Measurements from ENCODE around the gene PCNX2.
A peak's percentile ranks its signal among the peaks of the same experiment; 100 is the strongest.

Gene PCNX2

DNA sequence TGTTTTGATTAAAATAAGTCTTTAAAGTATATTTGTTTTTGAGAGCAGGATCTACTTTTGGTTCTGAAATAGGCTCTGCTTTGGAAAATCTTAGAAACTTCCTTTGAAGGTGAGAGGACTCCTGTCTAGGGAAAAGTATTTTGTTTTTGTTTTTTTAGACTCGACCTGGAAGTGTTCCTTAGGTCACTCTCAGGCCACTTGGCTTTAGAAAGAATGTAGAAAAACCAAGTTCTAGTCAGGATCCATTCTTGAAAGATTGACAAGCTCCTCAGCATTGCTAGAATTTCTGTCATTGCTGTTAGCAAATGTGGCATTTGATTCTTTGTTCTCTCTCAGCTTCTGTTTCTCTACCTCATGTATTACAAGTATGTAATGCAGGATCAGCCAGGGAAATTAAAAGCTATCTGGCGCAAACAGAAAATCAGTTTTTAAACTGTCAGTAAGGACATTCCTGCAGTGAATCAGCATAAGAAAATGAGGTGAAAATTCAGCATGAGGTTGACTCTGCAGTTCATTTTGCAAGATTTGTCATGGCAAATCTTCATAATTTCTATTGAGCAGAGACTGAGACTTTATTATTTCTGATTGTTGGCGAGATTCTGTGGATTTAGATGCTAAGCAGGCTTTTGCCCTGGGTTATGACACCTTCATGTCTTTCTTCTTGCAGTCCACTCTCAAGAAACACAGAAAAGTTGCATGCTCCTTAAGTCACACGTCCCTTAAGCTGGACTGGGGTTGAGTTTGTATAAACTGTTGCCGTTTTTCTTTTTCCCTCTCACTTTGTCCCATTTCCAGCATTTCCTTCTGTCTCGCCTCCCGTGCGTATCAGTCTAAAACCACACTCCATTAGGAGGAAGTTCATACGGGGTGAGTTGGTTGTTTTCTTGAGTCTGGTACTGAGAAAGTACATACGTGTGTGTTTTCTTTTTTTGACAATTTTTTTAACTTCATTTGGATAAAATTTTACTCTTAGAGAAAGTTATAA, 332.5 kb downstream of the PCNX2 start:
- no peak for DNase-seq (ENCODE audit: low spot score)

- no peak for DNase-seq (ENCODE audit: low spot score)
Measured at GRCh38 chr1:232958067-232958466, 337.5 kb downstream of the PCNX2 start.

GRCh38 chr1:232956081-232956480, 339.4 kb downstream of the PCNX2 start:
- DNase-seq (ENCODE audit: low spot score) = no peak

GRCh38 chr1:232954594-232955365, 340.7 kb downstream of the PCNX2 start:
- DNase-seq (ENCODE audit: low spot score) = no peak

- peak; percentile 86 for DNase-seq (ENCODE audit: low spot score)
Measured at GRCh38 chr1:232952514-232953499, 342.7 kb downstream of the PCNX2 start.

DNA sequence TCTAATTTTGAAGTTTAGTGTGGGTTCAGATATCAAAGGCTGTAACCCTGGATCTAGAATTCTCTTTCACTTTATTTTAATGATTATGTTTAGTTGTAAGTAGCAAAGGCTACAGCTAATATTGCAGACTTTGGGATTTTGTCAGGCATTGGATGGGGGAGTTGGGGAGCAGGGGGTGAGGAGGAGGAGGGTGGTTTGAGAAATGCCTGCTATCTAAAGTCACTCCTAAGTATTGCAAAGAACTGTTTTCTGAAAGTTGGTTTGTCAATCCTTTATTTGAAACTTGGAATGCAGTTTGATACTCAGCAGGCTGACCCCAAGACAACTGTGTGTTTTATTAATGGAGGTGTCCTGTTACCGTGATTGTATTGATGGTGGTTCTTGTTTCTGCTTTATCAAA, 343.9 kb downstream of the PCNX2 start:
- no peak for DNase-seq (ENCODE audit: low spot score)

- DNase-seq (ENCODE audit: low spot score) = peak; percentile 50
Measured at GRCh38 chr1:232951180-232951579, 344.3 kb downstream of the PCNX2 start.

- DNase-seq (ENCODE audit: low spot score) = peak; percentile 97
Measured at GRCh38 chr1:232950197-232951176, 345.0 kb downstream of the PCNX2 start, which contains the start of gene NTPCR. NTPCR (plus strand) TSS chr1:232950611; CDS start chr1:232950711, 100 bp downstream.

DNA sequence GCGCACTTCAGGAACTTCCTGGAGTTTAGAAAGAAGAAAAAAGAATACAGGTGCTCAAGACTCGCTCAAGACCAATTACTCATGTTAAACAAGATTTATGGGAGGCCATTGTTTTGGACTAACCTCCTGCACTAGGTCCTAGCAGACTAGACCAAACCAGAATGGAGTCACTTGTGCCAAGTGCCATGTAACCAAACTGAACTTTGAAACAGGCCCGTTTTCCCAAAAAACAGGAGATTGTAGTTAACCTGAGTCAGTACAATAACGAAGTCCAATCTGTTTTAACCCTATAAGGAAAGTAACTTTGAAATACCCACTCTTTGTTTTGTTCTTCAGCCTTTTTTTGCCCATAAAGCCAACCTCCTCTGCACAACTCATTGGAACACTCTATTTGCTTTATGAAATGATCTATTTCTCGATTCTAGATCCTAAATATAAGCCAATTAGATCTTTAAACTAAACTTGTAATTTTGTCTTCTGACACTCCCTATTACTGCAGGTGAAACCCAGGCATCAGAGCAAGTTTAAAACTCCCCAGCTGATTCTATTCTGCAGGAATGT, 345.8 kb downstream of the PCNX2 start:
- no peak for DNase-seq (ENCODE audit: low spot score)

DNA sequence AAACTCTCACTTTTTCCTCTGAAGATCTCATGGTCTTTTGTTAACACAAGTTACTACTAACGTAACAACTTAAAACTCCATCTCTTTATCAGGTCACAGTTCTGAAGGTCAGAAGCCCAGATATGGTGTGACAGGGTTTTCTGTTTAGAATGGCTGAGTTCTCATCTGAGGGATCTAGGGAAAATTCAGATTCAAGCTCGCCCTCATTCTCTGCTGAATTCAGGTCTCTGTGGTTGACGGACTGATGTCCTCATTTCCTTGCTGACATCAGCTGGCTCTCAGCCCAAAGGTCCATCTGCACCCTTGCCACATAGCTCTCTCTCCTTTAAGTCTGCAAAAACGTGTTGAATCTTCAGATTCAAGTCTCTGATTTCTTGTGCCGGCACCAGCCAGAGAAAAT, 351.2 kb downstream of the PCNX2 start:
- DNase-seq (ENCODE audit: low spot score) = no peak

GRCh38 chr1:232943679-232944252, 351.8 kb downstream of the PCNX2 start:
- DNase-seq (ENCODE audit: low spot score) = no peak

GRCh38 chr1:232942413-232943294, 352.9 kb downstream of the PCNX2 start:
- DNase-seq (ENCODE audit: low spot score) = no peak

DNA sequence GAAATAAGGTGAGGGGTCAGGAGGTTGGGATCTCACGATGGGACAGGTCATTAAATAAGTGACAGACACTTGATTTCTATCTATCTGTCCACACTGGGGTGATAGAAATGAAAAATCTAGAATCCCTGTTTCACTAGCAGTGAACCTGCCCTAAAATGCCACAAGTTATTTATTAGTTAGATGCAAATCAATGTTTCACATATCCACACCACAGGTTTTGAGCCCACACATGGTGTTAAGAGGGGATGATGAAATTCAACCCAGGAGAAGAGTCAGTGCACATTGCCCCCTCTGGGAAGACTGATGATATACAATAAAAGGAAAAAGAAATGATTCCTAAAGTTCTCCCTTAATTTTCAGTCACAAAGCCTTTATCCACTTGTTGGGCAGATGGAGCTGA, 355.3 kb downstream of the PCNX2 start:
- DNase-seq (ENCODE audit: low spot score) = no peak

DNA sequence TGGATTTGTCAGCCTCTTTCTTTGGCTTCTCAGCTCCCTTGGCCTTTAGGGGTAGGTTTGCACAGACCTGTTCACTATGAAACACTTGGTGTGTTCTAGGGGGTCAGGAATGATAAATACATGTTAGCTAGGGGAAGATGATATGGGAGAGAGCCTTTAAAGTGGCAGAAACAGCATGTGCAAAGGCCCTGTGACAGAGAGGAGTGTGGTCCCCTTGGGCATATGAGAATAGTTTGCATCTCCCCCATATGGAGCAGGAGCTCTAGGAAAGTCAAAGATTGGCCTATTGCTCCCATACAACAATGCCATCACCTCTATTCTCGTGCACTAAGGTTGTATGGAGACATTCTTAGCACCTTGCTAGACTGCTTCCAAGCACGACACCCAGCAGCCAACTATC, 355.8 kb downstream of the PCNX2 start:
- DNase-seq (ENCODE audit: low spot score) = no peak

DNA sequence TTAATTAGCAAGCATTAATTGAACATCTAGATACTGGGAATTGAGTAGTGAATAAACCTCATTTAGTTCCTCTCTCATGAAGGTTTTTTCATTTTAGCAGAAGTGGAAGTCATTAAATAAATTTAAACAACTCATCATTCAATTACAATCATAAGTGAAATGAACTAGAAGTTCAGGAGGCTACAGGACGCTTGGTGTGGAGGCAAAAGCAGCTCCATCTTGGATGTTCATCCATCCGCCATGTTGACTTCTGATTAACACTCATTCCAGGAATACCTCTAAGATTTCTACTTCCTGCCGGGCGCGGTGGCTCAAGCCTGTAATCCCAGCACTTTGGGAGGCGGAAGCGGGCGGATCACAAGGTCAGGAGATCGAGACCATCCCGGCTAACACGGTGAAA, 356.6 kb downstream of the PCNX2 start:
- no peak for DNase-seq (ENCODE audit: low spot score)

DNA sequence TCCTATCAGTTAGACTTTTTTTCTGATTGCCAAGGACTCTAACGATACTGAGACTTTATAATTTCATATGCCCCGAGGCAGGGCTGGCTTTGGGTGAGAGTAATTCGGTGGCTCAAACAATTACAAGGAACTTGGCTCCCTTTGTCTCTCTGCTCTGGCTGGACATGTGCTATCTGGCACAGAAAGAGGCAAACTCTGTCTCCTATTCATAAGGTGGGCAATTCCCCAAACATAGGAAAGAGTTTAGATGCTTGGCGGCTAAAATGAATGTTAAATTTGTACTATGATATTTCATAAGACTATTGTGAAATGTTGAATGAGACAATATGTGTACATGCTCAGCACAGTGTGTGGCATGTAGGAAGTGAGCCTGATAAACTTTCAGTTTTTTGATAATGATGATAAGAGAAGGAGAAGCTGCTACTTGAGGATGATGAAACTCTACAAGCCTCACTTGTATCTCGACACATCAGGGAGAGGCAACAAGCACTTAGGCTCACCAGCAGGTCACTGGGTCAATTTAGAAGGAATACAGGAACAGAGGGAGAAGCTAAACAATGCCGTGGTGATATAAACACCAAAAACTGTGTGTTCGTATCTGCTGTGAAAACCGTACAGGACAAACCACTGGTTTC, 357.7 kb downstream of the PCNX2 start:
- DNase-seq (ENCODE audit: low spot score) = no peak

DNA sequence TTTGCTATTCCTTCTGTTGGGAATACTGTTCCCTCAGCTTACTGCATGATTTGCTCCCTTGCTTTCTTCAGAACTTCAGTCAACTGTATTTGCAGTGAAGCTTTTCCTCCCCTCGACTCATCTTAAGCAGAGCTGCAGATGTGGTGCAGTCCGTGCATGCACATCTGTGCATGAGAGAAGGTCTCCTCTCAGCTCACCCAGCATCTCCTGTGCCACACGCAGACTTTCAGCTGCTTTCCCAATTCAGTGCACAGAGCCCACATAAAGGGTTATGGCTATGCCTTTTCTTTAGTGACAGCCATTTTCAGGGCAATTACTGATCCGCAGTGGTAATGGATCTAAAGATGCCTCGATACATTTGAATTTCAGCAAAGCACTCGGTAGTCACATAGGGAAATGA, 358.6 kb downstream of the PCNX2 start:
- no peak for DNase-seq (ENCODE audit: low spot score)

Data from HuH-7 (cell line).